Esophagus muscularis mucosa (tissue), 3 donors: ENCODE measurements around the gene PTPRN2.

ENCODE experiments used
- CTCF ChIP-seq, 3 experiments: fragments of 200-600 bp in 2 of 3; fragments of 450-650 bp in 1 of 3; sonication (generic) in 2 of 3; IDR thresholded peaks; one replicate each; pipeline ENCODE4 v1.5.1; 2017 to 2019; ENCODE audit warnings: antibody characterized with exemption in 3 of 3, mild to moderate bottlenecking in 2 of 3, moderate library complexity in 1 of 3
- POLR2A ChIP-seq: fragments of 450-650 bp; IDR thresholded peaks from one replicate; pipeline ENCODE4 v1.6.1; 2017; ENCODE audit warnings: antibody characterized with exemption, moderate library complexity, mild to moderate bottlenecking, low read depth
- POLR2AphosphoS5 ChIP-seq, 2 donors: sonication (generic); formaldehyde crosslinking; IDR thresholded peaks; one replicate each; pipeline ENCODE4 v1.6.1; 2017; ENCODE audit warnings: antibody characterized with exemption in 2 of 2

GRCh38 chr7:157850481-157851444 lies 736.9 kb downstream of the PTPRN2 start:
- TF ChIP-seq POLR2A: no peak
- no peak for TF ChIP-seq CTCF (IDR thresholded peaks at IDR 0.05)
- TF ChIP-seq POLR2AphosphoS5 (IDR thresholded peaks at IDR 0.05): no peak
